ENCODE results near the gene NPTXR.

GRCh38 chr22:38788846-38789245, 55.0 kb downstream of the NPTXR start:
- TF ChIP-seq CTCF (IDR thresholded peaks at IDR 0.05): no peak
- no peak for TF ChIP-seq EP300 (IDR thresholded peaks at IDR 0.05)
- no peak for TF ChIP-seq POLR2A (IDR thresholded peaks at IDR 0.05)
